ENCODE measurements around the gene ATXN1. TPM values are rescaled to one million over a fixed set of nuclear protein-coding genes. Genes with fewer than 3 reads are reported as not detected.

Gene ATXN1
- total and polyA plus RNA-seq, 2 of the 13 experiments (the other 11 are each of a cell fraction or from before 2014, with no cell fraction given) = 20.7 to 39.5 TPM

DNA sequence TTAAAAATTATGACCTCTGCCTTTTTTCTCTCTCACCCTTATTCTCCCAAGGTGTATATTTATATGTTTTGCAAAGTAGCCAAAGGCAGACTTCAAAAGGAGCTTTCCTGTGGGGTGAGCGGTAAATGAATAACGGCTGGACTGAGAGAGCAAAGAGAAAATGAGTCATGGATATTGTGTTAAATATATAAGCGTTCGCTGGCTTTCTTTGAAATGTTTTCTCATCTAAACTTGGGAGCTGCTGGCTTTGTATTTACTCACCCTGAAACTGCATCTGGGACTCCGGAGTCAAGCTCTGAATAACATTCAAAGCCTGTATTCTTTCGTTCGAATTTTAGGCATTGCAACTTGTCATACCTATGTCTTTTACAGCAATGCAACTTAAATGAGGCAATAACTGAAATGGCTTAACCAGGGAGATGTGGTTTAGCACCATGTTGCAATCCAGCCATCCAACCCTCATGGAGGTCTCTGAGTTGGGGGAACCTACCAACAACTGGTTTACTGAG, 32.0 kb downstream of the ATXN1 start (continued):
- TF ChIP-seq, protein P1, sequence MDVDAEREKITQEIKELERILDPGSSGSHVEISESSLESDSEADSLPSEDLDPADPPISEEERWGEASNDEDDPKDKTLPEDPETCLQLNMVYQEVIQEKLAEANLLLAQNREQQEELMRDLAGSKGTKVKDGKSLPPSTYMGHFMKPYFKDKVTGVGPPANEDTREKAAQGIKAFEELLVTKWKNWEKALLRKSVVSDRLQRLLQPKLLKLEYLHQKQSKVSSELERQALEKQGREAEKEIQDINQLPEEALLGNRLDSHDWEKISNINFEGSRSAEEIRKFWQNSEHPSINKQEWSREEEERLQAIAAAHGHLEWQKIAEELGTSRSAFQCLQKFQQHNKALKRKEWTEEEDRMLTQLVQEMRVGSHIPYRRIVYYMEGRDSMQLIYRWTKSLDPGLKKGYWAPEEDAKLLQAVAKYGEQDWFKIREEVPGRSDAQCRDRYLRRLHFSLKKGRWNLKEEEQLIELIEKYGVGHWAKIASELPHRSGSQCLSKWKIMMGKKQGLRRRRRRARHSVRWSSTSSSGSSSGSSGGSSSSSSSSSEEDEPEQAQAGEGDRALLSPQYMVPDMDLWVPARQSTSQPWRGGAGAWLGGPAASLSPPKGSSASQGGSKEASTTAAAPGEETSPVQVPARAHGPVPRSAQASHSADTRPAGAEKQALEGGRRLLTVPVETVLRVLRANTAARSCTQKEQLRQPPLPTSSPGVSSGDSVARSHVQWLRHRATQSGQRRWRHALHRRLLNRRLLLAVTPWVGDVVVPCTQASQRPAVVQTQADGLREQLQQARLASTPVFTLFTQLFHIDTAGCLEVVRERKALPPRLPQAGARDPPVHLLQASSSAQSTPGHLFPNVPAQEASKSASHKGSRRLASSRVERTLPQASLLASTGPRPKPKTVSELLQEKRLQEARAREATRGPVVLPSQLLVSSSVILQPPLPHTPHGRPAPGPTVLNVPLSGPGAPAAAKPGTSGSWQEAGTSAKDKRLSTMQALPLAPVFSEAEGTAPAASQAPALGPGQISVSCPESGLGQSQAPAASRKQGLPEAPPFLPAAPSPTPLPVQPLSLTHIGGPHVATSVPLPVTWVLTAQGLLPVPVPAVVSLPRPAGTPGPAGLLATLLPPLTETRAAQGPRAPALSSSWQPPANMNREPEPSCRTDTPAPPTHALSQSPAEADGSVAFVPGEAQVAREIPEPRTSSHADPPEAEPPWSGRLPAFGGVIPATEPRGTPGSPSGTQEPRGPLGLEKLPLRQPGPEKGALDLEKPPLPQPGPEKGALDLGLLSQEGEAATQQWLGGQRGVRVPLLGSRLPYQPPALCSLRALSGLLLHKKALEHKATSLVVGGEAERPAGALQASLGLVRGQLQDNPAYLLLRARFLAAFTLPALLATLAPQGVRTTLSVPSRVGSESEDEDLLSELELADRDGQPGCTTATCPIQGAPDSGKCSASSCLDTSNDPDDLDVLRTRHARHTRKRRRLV (CRISPR knock-in tag; IDR thresholded peaks at IDR 0.05) = no peak
- TF ChIP-seq ZC3H13 (CRISPR knock-in tag; IDR thresholded peaks at IDR 0.05) = no peak
- TF ChIP-seq, protein P2, sequence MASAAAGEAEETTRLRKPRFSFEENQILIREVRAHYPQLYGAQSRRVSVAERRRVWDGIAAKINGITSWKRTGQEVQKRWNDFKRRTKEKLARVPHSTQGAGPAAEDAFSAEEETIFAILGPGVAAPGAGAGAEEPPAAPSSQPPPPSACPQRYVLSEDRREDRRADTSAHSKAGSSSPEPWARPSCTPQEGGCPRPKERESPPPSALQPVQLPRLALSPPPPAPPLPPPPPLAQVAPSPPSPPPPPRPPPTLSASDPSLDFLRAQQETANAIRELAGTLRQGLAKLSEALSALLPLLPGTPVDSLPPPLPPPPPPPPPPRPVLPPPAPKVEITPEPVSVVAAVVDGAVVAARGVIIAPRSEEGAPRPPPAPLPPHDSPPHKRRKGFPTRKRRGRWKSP (CRISPR knock-in tag; IDR thresholded peaks at IDR 0.05) = peak; percentile 58; the same call in 1 of the 2 replicates
- peak; percentile 74; the same call in 1 of the 2 replicates for TF ChIP-seq ZNF34 (CRISPR knock-in tag; IDR thresholded peaks at IDR 0.05; ENCODE audit: borderline replicate concordance)
- no peak for TF ChIP-seq ZNF337 (CRISPR knock-in tag; IDR thresholded peaks at IDR 0.05; ENCODE audit: borderline replicate concordance, low read depth)
- TF ChIP-seq MBD4 (IDR thresholded peaks at IDR 0.05; ENCODE audit: borderline replicate concordance, low read length) = peak; percentile 62; the same call in 1 of the 2 replicates
- TF ChIP-seq ZNF777 (CRISPR knock-in tag; IDR thresholded peaks at IDR 0.05) = no peak
- TF ChIP-seq, protein P3, sequence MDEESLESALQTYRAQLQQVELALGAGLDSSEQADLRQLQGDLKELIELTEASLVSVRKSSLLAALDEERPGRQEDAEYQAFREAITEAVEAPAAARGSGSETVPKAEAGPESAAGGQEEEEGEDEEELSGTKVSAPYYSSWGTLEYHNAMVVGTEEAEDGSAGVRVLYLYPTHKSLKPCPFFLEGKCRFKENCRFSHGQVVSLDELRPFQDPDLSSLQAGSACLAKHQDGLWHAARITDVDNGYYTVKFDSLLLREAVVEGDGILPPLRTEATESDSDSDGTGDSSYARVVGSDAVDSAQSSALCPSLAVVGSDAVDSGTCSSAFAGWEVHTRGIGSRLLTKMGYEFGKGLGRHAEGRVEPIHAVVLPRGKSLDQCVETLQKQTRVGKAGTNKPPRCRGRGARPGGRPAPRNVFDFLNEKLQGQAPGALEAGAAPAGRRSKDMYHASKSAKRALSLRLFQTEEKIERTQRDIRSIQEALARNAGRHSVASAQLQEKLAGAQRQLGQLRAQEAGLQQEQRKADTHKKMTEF (CRISPR knock-in tag; IDR thresholded peaks at IDR 0.05) = peak; percentile 82; the same call in 1 of the 2 replicates
- 0 out of 2 replicates have a peak, but pooled peaks have one; percentile 11 for TF ChIP-seq RAD21 (CRISPR knock-in tag; IDR thresholded peaks at IDR 0.05)
- no peak for TF ChIP-seq SP1 (IDR thresholded peaks at IDR 0.05)
- no peak for TF ChIP-seq SP1 (CRISPR knock-in tag; IDR thresholded peaks at IDR 0.05)
- 0 out of 2 replicates have a peak, but pooled peaks have one; percentile 45 for TF ChIP-seq MEIS2 (CRISPR knock-in tag; IDR thresholded peaks at IDR 0.05)
- no peak for TF ChIP-seq SMAD9 (CRISPR knock-in tag; IDR thresholded peaks at IDR 0.05)
- TF ChIP-seq PRMT3 (CRISPR knock-in tag; IDR thresholded peaks at IDR 0.05; ENCODE audit: borderline replicate concordance, low read depth) = no peak
- TF ChIP-seq PHF21A (CRISPR knock-in tag; IDR thresholded peaks at IDR 0.05) = peak; percentile 66; the same call in 1 of the 2 replicates
- 0 out of 2 replicates have a peak, but pooled peaks have one; percentile 3 for TF ChIP-seq ZNF430 (CRISPR knock-in tag; IDR thresholded peaks at IDR 0.05)
- TF ChIP-seq, protein P4, sequence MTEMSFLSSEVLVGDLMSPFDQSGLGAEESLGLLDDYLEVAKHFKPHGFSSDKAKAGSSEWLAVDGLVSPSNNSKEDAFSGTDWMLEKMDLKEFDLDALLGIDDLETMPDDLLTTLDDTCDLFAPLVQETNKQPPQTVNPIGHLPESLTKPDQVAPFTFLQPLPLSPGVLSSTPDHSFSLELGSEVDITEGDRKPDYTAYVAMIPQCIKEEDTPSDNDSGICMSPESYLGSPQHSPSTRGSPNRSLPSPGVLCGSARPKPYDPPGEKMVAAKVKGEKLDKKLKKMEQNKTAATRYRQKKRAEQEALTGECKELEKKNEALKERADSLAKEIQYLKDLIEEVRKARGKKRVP (CRISPR knock-in tag; IDR thresholded peaks at IDR 0.05) = peak in 1 of 2 experiments; percentile 90; a peak in 2 of 4 replicates
- no peak for TF ChIP-seq CHD2 (IDR thresholded peaks at IDR 0.05; ENCODE audit: low read depth, low read length)
- peak; percentile 50; the same call in 1 of the 2 replicates for TF ChIP-seq ATF7 (IDR thresholded peaks at IDR 0.05)
- no peak for TF ChIP-seq ATF7 (CRISPR knock-in tag; IDR thresholded peaks at IDR 0.05)
- TF ChIP-seq ZNF234 (CRISPR knock-in tag; conservative IDR thresholded peaks at IDR 0.05) = no peak
- TF ChIP-seq ZEB1 (IDR thresholded peaks at IDR 0.05; ENCODE audit: insufficient replicate concordance, low read depth) = peak; percentile 52
- peak; percentile 25; the same call in 1 of the 2 replicates for TF ChIP-seq ZNF263 (CRISPR knock-in tag; IDR thresholded peaks at IDR 0.05)
